Measurements from ENCODE around the gene KIF2A. TPM values are rescaled to one million over a fixed set of nuclear protein-coding genes. Genes with fewer than 3 reads are reported as not detected.
A peak's percentile ranks its signal among the peaks of the same experiment; 100 is the strongest.

Gene KIF2A
- total RNA-seq, 5 donors from 2014 or later (not counting 1 experiment from before 2014, with no cell fraction given), result 99.8 to 122 (median 107) TPM

GRCh38 chr5:62275581-62275980 is 30.4 kb upstream of the KIF2A start:
- peaks cover 0 to 7% of the 10 kb centered on the region in 2 donors for H3K27me3 Mint-ChIP-seq
- Histone ChIP-seq H3K36me3 (ENCODE audit: control insufficient read depth in 2 of 2, extremely low read depth in 1 of 2, insufficient read depth in 1 of 2, low read length in 1 of 2) (no peaks in the 10 kb centered on the region), H3K27me3 (replicated peaks in 1 of 2; ENCODE audit: control insufficient read depth in 2 of 2, extremely low read depth in 1 of 2, insufficient read depth in 2 of 2, low read length in 1 of 2) (no peaks in the 10 kb centered on the region), H3K9me3 (no peaks in the 10 kb centered on the region), H3K4me1 (ENCODE audit: control insufficient read depth in 1 of 2, extremely low read depth in 1 of 2, insufficient read depth in 2 of 2, low read length in 2 of 2) (peaks cover 0 to 5% of the 10 kb centered on the region in 2 experiments), H3K4me3 (ENCODE audit: control insufficient read depth in 1 of 2, extremely low read depth in 1 of 2, low read length in 1 of 2) (no peak overlapping the region), H3K27ac (ENCODE audit: low read length) (no peak overlapping the region)
- ATAC-seq (replicated peaks in 1 of 4) (no peak), DNase-seq (no peak)
- no peak overlapping the region for H3K4me3 Mint-ChIP-seq
- H3K9me3 Mint-ChIP-seq, result no peaks in the 10 kb centered on the region
- peaks cover 4 to 18% (median 4%) of the 10 kb centered on the region in 3 donors for H3K4me1 Mint-ChIP-seq
- H3K36me3 Mint-ChIP-seq, result no peaks in the 10 kb centered on the region
- H3K27ac Mint-ChIP-seq, result no peak overlapping the region
- ChIA-PET POLR2A (no interaction called here), CTCF (no interaction called here)
- WGBS (ENCODE audit: insufficient coverage), result no CpG with 5 or more reads among the region's 1 CpG

GRCh38 chr5:62281411-62281810 is 24.6 kb upstream of the KIF2A start:
- H3K4me3 ChIP-seq (ENCODE audit: control insufficient read depth in 1 of 2, extremely low read depth in 1 of 2, low read length in 1 of 2), result no peak overlapping the region
- Mint-ChIP-seq H3K9me3 (peaks cover 0 to 9% (median 0%) of the 10 kb centered on the region in 3 donors), H3K36me3 (peaks cover 7% of the 10 kb centered on the region), H3K4me3 (no peak overlapping the region), H3K4me1 (peaks cover 25 to 26% (median 25%) of the 10 kb centered on the region in 3 donors), H3K27me3 (peaks cover 0 to 7% of the 10 kb centered on the region in 2 donors), H3K27ac (no peak overlapping the region)
- no peak for DNase-seq
- no peak overlapping the region for H3K27ac ChIP-seq (ENCODE audit: low read length)
- no peaks in the 10 kb centered on the region for H3K9me3 ChIP-seq
- H3K27me3 ChIP-seq (replicated peaks in 1 of 2; ENCODE audit: control insufficient read depth in 2 of 2, extremely low read depth in 1 of 2, insufficient read depth in 2 of 2, low read length in 1 of 2), result no peaks in the 10 kb centered on the region
- peaks cover 5 to 8% of the 10 kb centered on the region in 2 experiments for H3K4me1 ChIP-seq (ENCODE audit: control insufficient read depth in 1 of 2, extremely low read depth in 1 of 2, insufficient read depth in 2 of 2, low read length in 2 of 2)
- H3K36me3 ChIP-seq (ENCODE audit: control insufficient read depth in 2 of 2, extremely low read depth in 1 of 2, insufficient read depth in 1 of 2, low read length in 1 of 2), result no peaks in the 10 kb centered on the region
- ATAC-seq (replicated peaks in 1 of 4), result no peak
- WGBS (ENCODE audit: insufficient coverage), result no CpG with 5 or more reads among the region's 3 CpGs
- POLR2A ChIA-PET, result interaction anchor here in 1 of 2 donors (0.6 kb wide), 1 partner anchor 82 kb away, joined by 3 read pairs; no protein-coding TSS in a partner anchor
- CTCF ChIA-PET, result interaction anchor here in 1 of 2 donors (0.6 to 0.9 kb wide), 2 partner anchors 17 to 27 kb away, joined by 3 read pairs; no protein-coding TSS in a partner anchor

GRCh38 chr5:62282064-62282463 is 23.9 kb upstream of the KIF2A start:
- Mint-ChIP-seq H3K36me3 (peaks cover 7% of the 10 kb centered on the region), H3K27me3 (peaks cover 0 to 7% of the 10 kb centered on the region in 2 donors), H3K4me3 (no peak overlapping the region), H3K9me3 (peaks cover 0 to 9% (median 0%) of the 10 kb centered on the region in 3 donors), H3K4me1 (peaks cover 28 to 29% (median 29%) of the 10 kb centered on the region in 3 donors), H3K27ac (no peak overlapping the region)
- 82% methylated on average over 2 of the region's 5 CpGs for WGBS (ENCODE audit: insufficient coverage)
- ATAC-seq (replicated peaks in 1 of 4), result no peak
- Histone ChIP-seq H3K4me1 (ENCODE audit: control insufficient read depth in 1 of 2, extremely low read depth in 1 of 2, insufficient read depth in 2 of 2, low read length in 2 of 2) (peaks cover 1 to 11% of the 10 kb centered on the region in 2 experiments), H3K4me3 (ENCODE audit: control insufficient read depth in 1 of 2, extremely low read depth in 1 of 2, low read length in 1 of 2) (no peak overlapping the region), H3K27ac (ENCODE audit: low read length) (no peak overlapping the region), H3K27me3 (replicated peaks in 1 of 2; ENCODE audit: control insufficient read depth in 2 of 2, extremely low read depth in 1 of 2, insufficient read depth in 2 of 2, low read length in 1 of 2) (no peaks in the 10 kb centered on the region), H3K9me3 (no peaks in the 10 kb centered on the region), H3K36me3 (ENCODE audit: control insufficient read depth in 2 of 2, extremely low read depth in 1 of 2, insufficient read depth in 1 of 2, low read length in 1 of 2) (no peaks in the 10 kb centered on the region)
- ChIA-PET POLR2A (no interaction called here), CTCF (interaction anchor here in 1 of 2 donors (0.7 to 0.9 kb wide), 2 partner anchors 27 to 71 kb away, joined by 3 read pairs; no protein-coding TSS in a partner anchor)
- no peak for DNase-seq

- Mint-ChIP-seq H3K27ac (no peak overlapping the region), H3K4me1 (peaks cover 29 to 36% (median 32%) of the 10 kb centered on the region in 3 donors), H3K27me3 (peaks cover 0 to 7% of the 10 kb centered on the region in 2 donors), H3K4me3 (no peak overlapping the region), H3K36me3 (peaks cover 7% of the 10 kb centered on the region), H3K9me3 (peaks cover 0 to 9% (median 0%) of the 10 kb centered on the region in 3 donors)
- Histone ChIP-seq H3K4me3 (ENCODE audit: control insufficient read depth in 1 of 2, extremely low read depth in 1 of 2, low read length in 1 of 2) (no peak overlapping the region), H3K9me3 (no peaks in the 10 kb centered on the region), H3K36me3 (ENCODE audit: control insufficient read depth in 2 of 2, extremely low read depth in 1 of 2, insufficient read depth in 1 of 2, low read length in 1 of 2) (no peaks in the 10 kb centered on the region), H3K27me3 (replicated peaks in 1 of 2; ENCODE audit: control insufficient read depth in 2 of 2, extremely low read depth in 1 of 2, insufficient read depth in 2 of 2, low read length in 1 of 2) (no peaks in the 10 kb centered on the region), H3K27ac (ENCODE audit: low read length) (no peak overlapping the region), H3K4me1 (ENCODE audit: control insufficient read depth in 1 of 2, extremely low read depth in 1 of 2, insufficient read depth in 2 of 2, low read length in 2 of 2) (peaks cover 0 to 14% of the 10 kb centered on the region in 2 experiments)
- ATAC-seq (replicated peaks in 1 of 4) (no peak), DNase-seq (no peak)
- ChIA-PET CTCF (interaction anchor here in 1 of 2 donors (0.7 kb wide), 1 partner anchor 70 kb away, joined by 3 read pairs; no protein-coding TSS in a partner anchor), POLR2A (no interaction called here)
These were observed 23.0 kb upstream of the KIF2A start for GRCh38 chr5:62283005-62283404.

- Mint-ChIP-seq H3K36me3 (peaks cover 7% of the 10 kb centered on the region), H3K4me1 (peaks cover 29 to 45% (median 32%) of the 10 kb centered on the region in 3 donors), H3K27ac (no peak overlapping the region), H3K4me3 (no peak overlapping the region), H3K9me3 (peaks cover 0 to 9% (median 0%) of the 10 kb centered on the region in 3 donors), H3K27me3 (peaks cover 0 to 2% of the 10 kb centered on the region in 2 donors)
- H3K36me3 ChIP-seq (ENCODE audit: control insufficient read depth in 2 of 2, extremely low read depth in 1 of 2, insufficient read depth in 1 of 2, low read length in 1 of 2), result no peaks in the 10 kb centered on the region
- ChIA-PET POLR2A (no interaction called here), CTCF (interaction anchor here in 1 of 2 donors (1.1 kb wide), 1 partner anchor 41 kb away, joined by 3 read pairs; no protein-coding TSS in a partner anchor)
- H3K27ac ChIP-seq (ENCODE audit: low read length), result no peak overlapping the region
- DNase-seq (no peak), ATAC-seq (replicated peaks in 1 of 4) (no peak)
- H3K9me3 ChIP-seq, result no peaks in the 10 kb centered on the region
- peaks cover 0 to 14% of the 10 kb centered on the region in 2 experiments for H3K4me1 ChIP-seq (ENCODE audit: control insufficient read depth in 1 of 2, extremely low read depth in 1 of 2, insufficient read depth in 2 of 2, low read length in 2 of 2)
- H3K4me3 ChIP-seq (ENCODE audit: control insufficient read depth in 1 of 2, extremely low read depth in 1 of 2, low read length in 1 of 2), result no peak overlapping the region
- WGBS (ENCODE audit: insufficient coverage), result no CpG with 5 or more reads among the region's 2 CpGs
- H3K27me3 ChIP-seq (replicated peaks in 1 of 2; ENCODE audit: control insufficient read depth in 2 of 2, extremely low read depth in 1 of 2, insufficient read depth in 2 of 2, low read length in 1 of 2), result no peaks in the 10 kb centered on the region
These were observed 22.1 kb upstream of the KIF2A start for GRCh38 chr5:62283861-62284260.

- WGBS (ENCODE audit: insufficient coverage), result no CpG with 5 or more reads among the region's 6 CpGs
- peaks cover 0 to 17% of the 10 kb centered on the region in 2 experiments for H3K4me1 ChIP-seq (ENCODE audit: control insufficient read depth in 1 of 2, extremely low read depth in 1 of 2, insufficient read depth in 2 of 2, low read length in 2 of 2)
- peaks cover 7% of the 10 kb centered on the region for H3K36me3 Mint-ChIP-seq
- no peaks in the 10 kb centered on the region for H3K27me3 Mint-ChIP-seq
- no peaks in the 10 kb centered on the region for H3K9me3 ChIP-seq
- ChIA-PET CTCF (interaction anchor here (0.5 to 1.1 kb wide), 5 partner anchors 11 to 67 kb away, joined by 3 to 4 read pairs (median 3); no protein-coding TSS in a partner anchor), POLR2A (interaction anchor here (0.6 kb wide), 2 partner anchors 30 to 67 kb away, joined by 6 to 18 read pairs; no protein-coding TSS in a partner anchor)
- peaks cover 0 to 9% (median 0%) of the 10 kb centered on the region in 3 donors for H3K9me3 Mint-ChIP-seq
- no peaks in the 10 kb centered on the region for H3K36me3 ChIP-seq (ENCODE audit: control insufficient read depth in 2 of 2, extremely low read depth in 1 of 2, insufficient read depth in 1 of 2, low read length in 1 of 2)
- DNase-seq, result peak in 3 of 35 experiments; percentile 5 to 45 (median 27)
- no peaks in the 10 kb centered on the region for H3K27me3 ChIP-seq (replicated peaks in 1 of 2; ENCODE audit: control insufficient read depth in 2 of 2, extremely low read depth in 1 of 2, insufficient read depth in 2 of 2, low read length in 1 of 2)
- peaks cover 29 to 53% (median 36%) of the 10 kb centered on the region in 3 donors for H3K4me1 Mint-ChIP-seq
- H3K4me3 ChIP-seq (ENCODE audit: control insufficient read depth in 1 of 2, extremely low read depth in 1 of 2, low read length in 1 of 2), result no peak overlapping the region
- ATAC-seq (replicated peaks in 1 of 4), result peak; percentile 45 to 66 (median 58)
- peak overlapping the region in 1 of 3 donors; percentile 22 for H3K4me3 Mint-ChIP-seq
- peak overlapping the region; percentile 42 for H3K27ac ChIP-seq (ENCODE audit: low read length)
- H3K27ac Mint-ChIP-seq, result peak overlapping the region; percentile 71 to 83
These were observed 20.8 kb upstream of the KIF2A start for GRCh38 chr5:62284946-62285891.

All from T-cell (primary cell).